CD4-positive, alpha-beta T cell treated with Interferon alpha-2 for 1 hour (primary cell): ENCODE data around the gene MRC2.

Experiments used
- DNase-seq, 2 donors: peaks; one replicate each; pipeline ENCODE4 v3.0.0-alpha.2; 2020 to 2022

Gene MRC2

GRCh38 chr17:62665599-62665998 is 38.1 kb downstream of the MRC2 start:
- no peak for DNase-seq

- no peak for DNase-seq
Measured at GRCh38 chr17:62666061-62666800, 38.8 kb downstream of the MRC2 start.

- DNase-seq = no peak
Measured at GRCh38 chr17:62666801-62667591, 39.5 kb downstream of the MRC2 start.

- no peak for DNase-seq
Measured at GRCh38 chr17:62668091-62668804, 40.8 kb downstream of the MRC2 start.

- no peak for DNase-seq
Measured at GRCh38 chr17:62670202-62670821, 42.8 kb downstream of the MRC2 start.

GRCh38 chr17:62671553-62671952 is 44.1 kb downstream of the MRC2 start:
- DNase-seq = no peak

- no peak for DNase-seq
Measured at GRCh38 chr17:62672957-62673356, 45.5 kb downstream of the MRC2 start.

- no peak for DNase-seq
Measured at GRCh38 chr17:62673614-62674362, 46.3 kb downstream of the MRC2 start.

- DNase-seq = no peak
Measured at GRCh38 chr17:62674363-62674739, 46.9 kb downstream of the MRC2 start.

- no peak for DNase-seq
Measured at GRCh38 chr17:62674841-62675240, 47.4 kb downstream of the MRC2 start.

- DNase-seq = no peak
Measured at GRCh38 chr17:62675260-62675659, 47.8 kb downstream of the MRC2 start.

GRCh38 chr17:62675701-62676100 is 48.2 kb downstream of the MRC2 start:
- no peak for DNase-seq

GRCh38 chr17:62676231-62676943 is 48.9 kb downstream of the MRC2 start:
- no peak for DNase-seq

- DNase-seq = no peak
Measured at GRCh38 chr17:62676952-62677596, 49.6 kb downstream of the MRC2 start.

GRCh38 chr17:62678214-62678919 is 50.9 kb downstream of the MRC2 start:
- DNase-seq = no peak

GRCh38 chr17:62679866-62680377 is 52.5 kb downstream of the MRC2 start:
- DNase-seq = no peak

- DNase-seq = no peak
Measured at GRCh38 chr17:62680541-62681052, 53.1 kb downstream of the MRC2 start.

- no peak for DNase-seq
Measured at GRCh38 chr17:62681061-62681938, 53.8 kb downstream of the MRC2 start.

- no peak for DNase-seq
Measured at GRCh38 chr17:62681939-62682381, 54.5 kb downstream of the MRC2 start.
